IPS DF 6.9 (cell line): ENCODE measurements around the gene TTC21A.

ENCODE experiments used
- DNase-seq: peaks from one replicate; pipeline ENCODE4 v3.0.0-alpha.2; 2013; ENCODE audit warnings: low read depth, low spot score
- H3K27ac ChIP-seq: one replicate; pipeline ENCODE4 v1.5.1; 2013; ENCODE audit warnings: low read length, control low read depth
- H3K27me3 ChIP-seq: 2 replicates; pipeline ENCODE4 v1.6.1; 2013; ENCODE audit warnings: mild to moderate bottlenecking, low read length; ENCODE audit not compliant: control insufficient read depth, insufficient read depth
- H3K36me3 ChIP-seq: 2 replicates; pipeline ENCODE4 v1.6.1; 2013; ENCODE audit warnings: low read length; ENCODE audit not compliant: control insufficient read depth, insufficient read depth
- H3K4me1 ChIP-seq: 2 replicates; pipeline ENCODE4 v1.6.1; 2013; ENCODE audit warnings: low read length; ENCODE audit not compliant: control insufficient read depth, insufficient read depth
- H3K4me3 ChIP-seq: 2 replicates; pipeline ENCODE4 v1.5.1; 2013; ENCODE audit warnings: mild to moderate bottlenecking, low read length
- H3K9me3 ChIP-seq: 2 replicates; pipeline ENCODE4 v1.6.1; 2013; ENCODE audit warnings: low read length, inconsistent platforms; ENCODE audit not compliant: control insufficient read depth, insufficient read depth
- WGBS: extraction: QIAGEN DNeasy Blood & Tissue Kit; methylation state at CpG from one replicate; pipeline ENCODE4 v1.1.7; 2013; ENCODE audit warnings: mixed read lengths, missing lambda C conversion rate; ENCODE audit not compliant: insufficient read length, insufficient coverage; 5-methylcytosine and 5-hydroxymethylcytosine counted together

TTC21A gene

DNA sequence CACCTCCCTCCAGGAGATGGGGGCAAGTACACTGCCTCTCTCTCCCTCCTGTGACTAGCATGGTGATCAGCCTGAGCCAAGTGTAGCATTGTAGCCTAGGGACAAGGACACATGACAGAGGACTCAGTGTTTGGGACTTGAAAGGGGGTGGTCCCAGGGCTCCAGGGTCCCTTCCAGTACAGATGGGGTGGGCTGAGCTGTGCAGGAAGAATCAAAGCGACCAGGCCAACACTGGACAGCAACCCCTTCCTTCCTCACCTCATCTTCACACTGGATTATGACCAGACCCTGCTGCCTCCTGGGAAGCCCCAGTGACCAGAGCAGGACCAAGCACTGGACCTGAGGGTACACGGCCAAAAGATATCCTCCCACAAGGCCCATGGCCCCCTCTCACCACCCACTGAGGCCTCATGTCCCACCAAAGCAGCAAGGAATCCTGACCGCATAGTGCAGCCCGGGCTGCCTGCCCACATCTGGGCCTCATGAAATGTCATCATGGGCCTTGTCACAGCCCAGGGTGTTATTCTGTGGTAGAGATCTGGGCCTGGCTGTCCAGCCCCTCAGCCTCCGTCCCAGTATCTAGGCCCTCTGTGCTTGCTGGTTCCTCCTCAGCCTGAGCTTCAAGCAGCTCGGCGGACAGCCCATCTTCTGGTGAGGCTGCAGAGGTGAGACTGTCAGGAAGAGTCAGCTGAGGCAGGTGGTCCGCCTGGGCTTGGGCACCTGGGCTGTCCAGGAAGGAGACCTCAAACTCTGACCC, 9.6 kb upstream of the TTC21A start:
- DNase-seq, result no peak
- Histone ChIP-seq H3K4me1 (no peaks in the 10 kb centered on the region), H3K9me3 (no peaks in the 10 kb centered on the region), H3K27ac (no peak overlapping the region), H3K36me3 (peaks cover 20% of the 10 kb centered on the region; the same call in 1 of the 2 replicates), H3K4me3 (no peak overlapping the region), H3K27me3 (no peaks in the 10 kb centered on the region)
- no CpG with 5 or more reads among the region's 8 CpGs for WGBS

DNA sequence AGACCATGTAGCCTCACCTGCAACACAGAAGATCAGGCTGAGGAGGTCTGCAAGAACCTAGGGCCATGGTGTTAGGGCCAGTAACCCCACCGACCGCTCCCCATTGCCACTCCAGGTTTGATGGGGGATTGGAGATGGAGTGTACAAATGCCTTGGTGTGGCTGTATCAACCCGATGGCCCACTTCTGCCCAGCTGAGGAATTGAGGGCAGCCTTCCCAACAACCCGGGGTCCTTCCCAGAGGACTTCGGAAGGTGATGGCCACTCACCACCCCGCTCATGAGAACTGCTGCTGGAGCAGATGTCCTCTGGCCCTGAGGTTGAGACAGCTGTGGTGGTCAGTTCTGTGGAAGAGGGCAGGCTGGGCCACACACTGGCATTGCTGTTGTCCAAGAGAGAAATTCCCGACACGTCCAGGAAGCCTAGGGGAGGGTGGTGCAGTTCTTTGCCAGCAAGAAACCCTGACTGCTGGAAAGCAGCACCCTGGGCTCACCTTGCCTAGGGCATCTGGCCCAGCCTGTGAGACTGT, 8.9 kb upstream of the TTC21A start:
- no peaks in the 10 kb centered on the region for H3K4me1 ChIP-seq
- no peaks in the 10 kb centered on the region for H3K27me3 ChIP-seq
- H3K9me3 ChIP-seq, result no peaks in the 10 kb centered on the region
- no peak for DNase-seq
- no peak overlapping the region for H3K4me3 ChIP-seq
- peaks cover 20% of the 10 kb centered on the region; the same call in 1 of the 2 replicates for H3K36me3 ChIP-seq
- no CpG with 5 or more reads among the region's 8 CpGs for WGBS
- H3K27ac ChIP-seq, result no peak overlapping the region

DNA sequence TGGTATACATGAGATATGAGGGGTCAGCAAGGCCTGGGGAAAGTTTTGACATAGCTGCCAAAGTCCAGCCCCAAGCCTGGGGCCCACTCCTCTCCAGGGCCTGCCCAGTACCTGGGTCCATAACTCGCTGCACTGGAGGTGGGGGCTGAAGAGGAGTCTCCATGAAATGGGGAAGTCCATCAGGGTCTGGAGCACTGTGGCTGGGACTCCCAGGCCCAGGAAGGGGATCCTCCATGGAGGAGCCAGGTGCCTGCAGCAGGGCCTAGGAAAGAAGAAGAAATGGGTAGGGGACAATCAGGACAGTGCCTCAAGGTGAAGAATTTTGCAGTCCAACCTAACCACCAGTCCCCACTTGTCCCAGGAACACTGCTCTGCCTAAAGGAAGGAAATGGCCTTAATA, 8.2 kb upstream of the TTC21A start:
- Histone ChIP-seq H3K27me3 (no peaks in the 10 kb centered on the region), H3K36me3 (peaks cover 19% of the 10 kb centered on the region; the same call in 1 of the 2 replicates), H3K27ac (no peak overlapping the region), H3K9me3 (no peaks in the 10 kb centered on the region), H3K4me1 (no peaks in the 10 kb centered on the region), H3K4me3 (no peak overlapping the region)
- no CpG with 5 or more reads among the region's 1 CpG for WGBS
- no peak for DNase-seq

DNA sequence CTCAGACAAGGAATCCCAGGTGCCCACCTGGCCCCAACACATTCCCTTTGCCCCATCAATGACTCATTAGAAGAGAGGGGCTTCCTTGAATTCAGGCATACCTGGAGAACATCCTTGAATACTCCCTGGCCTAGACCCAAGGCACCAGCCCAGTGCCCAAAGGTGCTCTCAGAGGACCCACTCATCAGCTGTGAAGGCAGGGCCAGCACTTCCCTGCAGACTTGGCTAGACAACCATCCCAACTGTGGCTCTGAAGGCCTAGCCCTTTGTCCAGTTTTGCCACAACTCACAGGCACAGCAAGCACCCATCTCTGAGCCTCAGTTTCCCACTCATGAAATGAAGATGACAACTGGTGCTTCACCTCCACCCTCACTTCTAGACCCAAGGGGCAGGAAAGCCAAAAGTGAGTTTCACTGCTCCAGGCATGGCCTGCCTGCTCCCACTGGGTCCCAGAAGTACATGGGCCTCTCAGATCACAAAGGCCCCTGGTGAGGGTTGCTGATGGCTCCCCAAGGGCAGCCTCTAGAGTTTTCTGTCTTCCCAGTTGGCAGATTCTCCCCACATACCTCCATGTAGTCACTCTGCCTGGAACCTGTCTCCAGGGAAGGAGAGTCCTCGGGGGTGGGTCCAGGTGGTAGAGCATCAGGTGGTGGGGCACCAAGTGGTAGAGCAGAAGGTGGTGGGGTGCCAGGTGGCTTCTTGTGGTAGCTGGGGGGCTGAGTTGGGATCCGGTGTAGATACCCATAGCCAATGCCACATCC, 7.6 kb upstream of the TTC21A start:
- peaks cover 12% of the 10 kb centered on the region; the same call in 1 of the 2 replicates for H3K36me3 ChIP-seq
- H3K4me1 ChIP-seq, result no peaks in the 10 kb centered on the region
- no CpG with 5 or more reads among the region's 2 CpGs for WGBS
- no peak for DNase-seq
- no peaks in the 10 kb centered on the region for H3K9me3 ChIP-seq
- no peak overlapping the region for H3K27ac ChIP-seq
- no peaks in the 10 kb centered on the region for H3K27me3 ChIP-seq
- H3K4me3 ChIP-seq, result no peak overlapping the region

DNA sequence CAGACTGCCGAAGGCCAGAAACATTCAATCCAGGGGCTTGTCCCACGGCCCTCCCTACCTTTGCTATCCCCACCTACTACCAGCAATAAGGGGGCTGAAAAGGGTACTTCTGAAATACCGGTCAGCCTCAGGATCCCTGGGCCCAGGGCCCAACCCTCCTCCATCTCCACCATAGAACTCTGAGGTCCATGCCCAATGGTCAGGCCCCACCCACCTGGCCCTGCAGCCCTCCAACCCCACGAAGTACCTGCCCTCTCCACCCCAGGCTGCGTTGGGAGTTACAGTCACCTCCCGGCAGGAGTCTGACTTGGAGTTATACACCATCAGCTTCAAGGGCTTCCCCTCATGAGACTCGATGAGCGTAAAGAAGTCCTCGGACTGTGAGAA, 7.0 kb upstream of the TTC21A start:
- no peak overlapping the region for H3K4me3 ChIP-seq
- H3K36me3 ChIP-seq, result peaks cover 9% of the 10 kb centered on the region; the same call in 1 of the 2 replicates
- DNase-seq, result no peak
- H3K27me3 ChIP-seq, result no peaks in the 10 kb centered on the region
- WGBS, result no CpG with 5 or more reads among the region's 9 CpGs
- H3K9me3 ChIP-seq, result no peaks in the 10 kb centered on the region
- H3K4me1 ChIP-seq, result no peaks in the 10 kb centered on the region
- no peak overlapping the region for H3K27ac ChIP-seq

DNA sequence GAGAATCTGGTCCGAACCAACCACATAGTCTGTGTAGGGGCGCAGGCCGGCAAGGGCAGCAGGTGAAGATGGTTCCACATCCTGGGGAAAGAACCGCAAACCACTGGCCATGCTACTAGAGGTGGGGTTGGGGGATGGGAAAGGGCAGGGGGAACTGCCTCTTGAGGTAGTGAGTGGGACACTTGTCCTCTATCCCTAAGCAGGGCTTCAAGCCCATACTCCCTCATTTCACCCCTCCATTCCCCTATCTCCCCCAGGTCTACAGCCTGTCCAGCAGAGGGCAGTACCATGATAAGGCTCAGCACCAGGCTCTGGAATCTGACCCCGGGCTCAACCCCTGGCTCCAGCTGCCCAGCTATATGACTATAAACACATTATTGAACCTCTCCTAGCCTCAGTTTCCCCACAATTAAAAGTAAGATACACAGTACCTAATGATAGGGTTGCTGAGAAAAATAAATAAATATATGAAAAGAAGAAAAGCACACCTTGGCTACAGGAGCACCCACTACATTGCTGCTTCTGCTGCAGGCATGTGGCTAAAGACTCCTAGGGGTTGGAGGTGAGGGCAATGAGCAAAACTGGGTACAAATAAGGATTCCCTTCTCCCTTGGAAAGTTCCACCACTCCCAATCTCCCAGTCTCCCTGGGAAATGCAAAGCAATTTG, 6.3 kb upstream of the TTC21A start:
- Histone ChIP-seq H3K4me3 (no peak overlapping the region), H3K36me3 (peaks cover 9% of the 10 kb centered on the region; the same call in 1 of the 2 replicates), H3K9me3 (no peaks in the 10 kb centered on the region), H3K4me1 (no peaks in the 10 kb centered on the region), H3K27me3 (no peaks in the 10 kb centered on the region), H3K27ac (no peak overlapping the region)
- no CpG with 5 or more reads among the region's 5 CpGs for WGBS
- DNase-seq, result no peak

DNA sequence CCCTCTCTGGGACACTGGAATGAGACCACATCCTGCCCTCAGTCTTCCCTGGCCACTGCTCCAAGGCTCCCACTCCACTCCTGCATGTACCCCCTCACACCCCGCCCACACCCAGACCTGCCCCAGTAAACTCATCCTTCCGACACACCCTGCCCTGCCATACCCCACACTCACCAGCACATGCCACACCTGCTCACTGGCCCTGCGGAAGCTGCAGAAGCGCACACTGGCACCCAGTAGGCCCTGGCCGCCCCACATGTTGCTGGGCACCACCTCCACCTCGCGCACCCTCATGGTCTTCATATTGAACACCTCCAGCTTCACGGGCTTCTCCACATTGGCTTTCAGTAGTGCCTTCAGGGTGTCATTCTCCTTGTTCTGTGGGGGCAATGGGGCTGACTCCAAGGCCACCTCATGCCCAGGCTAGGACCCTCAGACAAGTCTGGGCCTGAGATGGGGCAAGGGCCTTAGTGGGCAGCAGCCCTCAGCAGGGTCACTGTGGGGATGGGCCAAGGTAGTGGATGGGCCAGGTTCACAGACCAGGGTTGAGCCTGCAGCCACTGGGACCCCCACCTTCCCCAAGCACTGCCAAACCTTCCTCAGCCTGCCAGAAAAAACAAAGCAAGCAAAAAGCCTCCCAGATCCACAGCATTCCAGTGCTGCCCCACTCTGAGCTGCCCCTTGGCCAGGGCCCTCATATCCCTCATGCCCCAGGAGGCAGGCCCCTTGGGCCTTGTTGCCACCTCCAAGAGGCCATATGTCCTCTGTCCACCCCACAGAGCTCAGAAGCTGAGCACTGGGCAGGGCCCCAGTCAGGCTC, 4.8 kb upstream of the TTC21A start:
- peaks cover 9% of the 10 kb centered on the region; the same call in 1 of the 2 replicates for H3K36me3 ChIP-seq
- H3K9me3 ChIP-seq, result no peaks in the 10 kb centered on the region
- no peak for DNase-seq
- H3K4me1 ChIP-seq, result no peaks in the 10 kb centered on the region
- H3K27ac ChIP-seq, result no peak overlapping the region
- H3K4me3 ChIP-seq, result no peak overlapping the region
- WGBS, result no CpG with 5 or more reads among the region's 8 CpGs
- no peaks in the 10 kb centered on the region for H3K27me3 ChIP-seq

DNA sequence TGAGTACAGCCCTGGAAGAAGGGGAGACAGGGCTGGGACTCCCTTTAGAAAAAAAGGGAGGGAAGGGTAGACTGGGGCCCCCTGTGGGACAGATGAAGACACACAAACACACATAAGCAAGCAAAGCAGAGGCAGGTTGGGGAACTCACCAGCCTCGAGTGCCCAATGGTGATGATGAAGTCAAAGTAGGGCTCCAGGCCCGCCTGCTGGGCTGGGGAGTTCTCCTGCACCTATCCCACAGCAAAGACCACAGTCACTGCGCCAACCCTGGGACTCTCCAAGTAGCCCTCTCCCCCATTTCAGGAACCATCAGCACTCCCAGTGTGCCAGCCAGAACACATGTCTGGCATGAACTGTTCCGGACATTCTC, 4.2 kb upstream of the TTC21A start:
- Histone ChIP-seq H3K27ac (no peak overlapping the region), H3K36me3 (peaks cover 4% of the 10 kb centered on the region; the same call in 1 of the 2 replicates), H3K4me3 (no peak overlapping the region), H3K9me3 (no peaks in the 10 kb centered on the region), H3K27me3 (no peaks in the 10 kb centered on the region), H3K4me1 (no peaks in the 10 kb centered on the region; the same call in 1 of the 2 replicates)
- no CpG with 5 or more reads among the region's 4 CpGs for WGBS
- DNase-seq, result no peak

DNA sequence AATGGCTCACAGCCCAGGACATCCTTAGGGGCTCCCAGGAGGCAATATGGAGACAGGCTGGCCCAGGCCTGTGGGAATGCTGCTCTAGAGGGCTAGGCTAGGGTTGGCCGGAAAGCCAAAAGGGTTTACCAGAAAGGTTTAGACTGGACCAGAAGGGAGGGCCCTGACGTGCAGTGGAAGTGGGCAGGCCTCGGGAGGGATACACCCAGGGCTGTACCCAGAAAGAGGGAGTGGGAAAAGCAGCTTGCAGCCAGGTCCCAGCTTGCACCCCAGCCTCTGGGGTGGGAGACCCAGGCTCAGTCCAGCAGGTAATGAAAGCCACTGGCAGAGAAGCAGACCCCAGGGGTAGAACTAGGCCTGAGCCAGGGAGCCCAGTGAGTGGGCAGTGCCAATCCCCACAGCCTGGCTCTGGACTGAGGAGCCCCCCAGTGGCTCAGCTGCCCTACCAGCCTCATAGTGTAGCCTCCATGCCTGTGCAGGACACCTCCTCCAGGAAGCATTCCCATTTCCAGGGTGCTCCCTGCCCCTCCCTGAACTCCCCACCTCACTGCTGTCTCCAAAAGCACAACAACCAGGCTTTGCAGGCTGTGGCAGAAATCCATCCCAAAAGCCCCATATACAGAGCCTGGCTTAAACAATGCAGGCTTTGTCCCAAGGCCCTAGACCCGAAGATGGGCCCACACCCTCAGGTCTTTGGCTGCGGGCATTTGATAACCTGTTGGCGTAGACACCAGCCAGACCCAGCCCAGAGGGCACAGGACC, 3.5 kb upstream of the TTC21A start:
- Histone ChIP-seq H3K9me3 (no peaks in the 10 kb centered on the region), H3K36me3 (no peaks in the 10 kb centered on the region), H3K27me3 (no peaks in the 10 kb centered on the region), H3K27ac (no peak overlapping the region), H3K4me3 (no peak overlapping the region), H3K4me1 (no peaks in the 10 kb centered on the region; the same call in 1 of the 2 replicates)
- WGBS, result no CpG with 5 or more reads among the region's 6 CpGs
- DNase-seq, result no peak
